HepG2 (cell line): ENCODE measurements around the gene SNX10. TPM values are rescaled to one million over a fixed set of nuclear protein-coding genes. Genes with fewer than 3 reads are reported as not detected.

Experiments used
- EHMT2 ChIP-seq: fragments of 200-600 bp; sonication (generic); IDR thresholded peaks from 2 replicates; pipeline ENCODE4 v1.7.0; 2017; ENCODE audit warnings: antibody characterized with exemption, low read depth, low read length, borderline replicate concordance
- GLI4 ChIP-seq: sonication (generic); formaldehyde crosslinking; IDR thresholded peaks from 2 replicates; pipeline ENCODE4 v1.5.1; 2020; ENCODE audit warnings: missing genetic modification reagents, mild to moderate bottlenecking, moderate library complexity, borderline replicate concordance
- MYC ChIP-seq: sonication (generic); formaldehyde crosslinking; IDR thresholded peaks from 2 replicates; pipeline ENCODE4 v1.9.0; 2021; ENCODE audit warnings: missing genetic modification reagents, borderline replicate concordance
- NCOA1 ChIP-seq: sonication (generic); formaldehyde crosslinking; IDR thresholded peaks from 2 replicates; pipeline ENCODE4 v1.9.0; 2021; ENCODE audit warnings: missing genetic modification reagents
- NR2F6 ChIP-seq, 2 experiments: IDR thresholded peaks; 2 replicates each; pipeline ENCODE4 v1.6.1; 2016; ENCODE audit warnings: antibody characterized with exemption in 1 of 2, mild to moderate bottlenecking in 1 of 2
- PRDM15 ChIP-seq: sonication (generic); formaldehyde crosslinking; IDR thresholded peaks from 2 replicates; pipeline ENCODE4 v1.4.0; 2020; ENCODE audit warnings: missing genetic modification reagents
- SIN3A ChIP-seq: IDR thresholded peaks from 2 replicates; pipeline ENCODE4 v1.6.1; 2011; ENCODE audit warnings: low read depth, mild to moderate bottlenecking, control low read depth, low read length, borderline replicate concordance
- SP5 ChIP-seq: IDR thresholded peaks from 2 replicates; pipeline ENCODE4 v1.6.1; 2016; ENCODE audit warnings: low read depth, borderline replicate concordance
- TCF7L2 ChIP-seq: IDR thresholded peaks from 2 replicates; pipeline ENCODE4 v1.6.1; 2011; ENCODE audit warnings: mild to moderate bottlenecking, low read depth, low read length, moderate library complexity
- TFDP1 ChIP-seq: IDR thresholded peaks from 2 replicates; pipeline ENCODE4 v1.6.1; 2016; ENCODE audit warnings: missing compliant biosample characterization, missing genetic modification reagents, borderline replicate concordance
- THAP11 ChIP-seq: IDR thresholded peaks from 2 replicates; pipeline ENCODE4 v1.6.1; 2016; ENCODE audit warnings: missing biosample characterization, missing genetic modification reagents
- USF2 ChIP-seq, 2 experiments: sonication (generic) in 1 of 2; formaldehyde crosslinking in 1 of 2; IDR thresholded peaks; 2 replicates each; pipeline versions ENCODE4 v1.5.1 to v1.6.1; 2011 to 2020; ENCODE audit warnings: borderline replicate concordance in 1 of 2, low read depth in 1 of 2, low read length in 1 of 2, mild to moderate bottlenecking in 1 of 2, missing genetic modification reagents in 1 of 2, moderate library complexity in 1 of 2
- ZBTB10 ChIP-seq: sonication (generic); formaldehyde crosslinking; IDR thresholded peaks from 2 replicates; pipeline ENCODE4 v1.4.0; 2020; ENCODE audit warnings: missing genetic modification reagents, borderline replicate concordance
- ZBTB37 ChIP-seq: sonication (generic); formaldehyde crosslinking; IDR thresholded peaks from 2 replicates; pipeline ENCODE4 v1.4.0; 2020; ENCODE audit warnings: mild to moderate bottlenecking, missing genetic modification reagents
- ZNF224 ChIP-seq: sonication (generic); formaldehyde crosslinking; IDR thresholded peaks from 2 replicates; pipeline ENCODE4 v1.5.0; 2020; ENCODE audit warnings: mild to moderate bottlenecking, missing genetic modification reagents
- ZNF543 ChIP-seq: sonication (generic); formaldehyde crosslinking; IDR thresholded peaks from 2 replicates; pipeline ENCODE4 v1.4.0; 2020; ENCODE audit warnings: mild to moderate bottlenecking, missing genetic modification reagents
- ZNF772 ChIP-seq: sonication (generic); formaldehyde crosslinking; IDR thresholded peaks from 2 replicates; pipeline ENCODE4 v1.5.0; 2020; ENCODE audit warnings: mild to moderate bottlenecking, missing genetic modification reagents
- polyA plus RNA-seq, 8 experiments: library from polyadenylated mRNA; depleted of rRNA in 3 of 8; stranded (reverse) in 7 of 8; unstranded in 1 of 8; fragments of >200 nt; fragmentation: Illumina TruSeq in 4 of 8; extraction: Trizol in 4 of 8; gene quantifications; 2 replicates each; pipeline versions ENCODE4 v1.2.1 to v1.2.3, GENCODE V29; 2011 to 2016; ENCODE audit warnings: low read depth in 4 of 8, missing spikeins in 1 of 8, mixed read lengths in 1 of 8; ENCODE audit not compliant: insufficient read depth in 1 of 8
- total RNA-seq, 5 experiments: library from RNA; depleted of rRNA; stranded (reverse); fragments of >200 nt; fragmentation: Illumina TruSeq; extraction: Trizol; gene quantifications; 2 replicates each; pipeline ENCODE4 v1.2.3, GENCODE V29; 2016; ENCODE audit warnings: low read depth in 1 of 5

SNX10 gene
- total and polyA plus RNA-seq, 2 of the 13 experiments (the other 11 are each of a cell fraction or from before 2014, with no cell fraction given): 26.0 to 27.6 TPM

GRCh38 chr7:26343320-26343832 is 51.7 kb downstream of the SNX10 start (continued):
- 0 out of 2 replicates have a peak, but pooled peaks have one; percentile 26 for TF ChIP-seq MYC
- peak; percentile 29; the same call in 1 of the 2 replicates for TF ChIP-seq TFDP1 (CRISPR knock-in tag)
- TF ChIP-seq NCOA1 (CRISPR knock-in tag): 0 out of 2 replicates have a peak, but pooled peaks have one; percentile 67
- no peak for TF ChIP-seq ZBTB37 (CRISPR knock-in tag)
- TF ChIP-seq ZBTB10 (CRISPR knock-in tag): no peak
- no peak for TF ChIP-seq ZNF224 (CRISPR knock-in tag)
- TF ChIP-seq USF2 (IDR thresholded peaks at IDR 0.05; ENCODE audit: low read depth, low read length): peak; percentile 19; the same call in 1 of the 2 replicates
- TF ChIP-seq USF2 (CRISPR knock-in tag; IDR thresholded peaks at IDR 0.05; ENCODE audit: borderline replicate concordance): no peak
- TF ChIP-seq TCF7L2: no peak
- TF ChIP-seq SP5: 0 out of 2 replicates have a peak, but pooled peaks have one; percentile 6
- TF ChIP-seq GLI4 (CRISPR knock-in tag): no peak
- peak; percentile 21; the same call in 1 of the 2 replicates for TF ChIP-seq THAP11
- 0 out of 2 replicates have a peak, but pooled peaks have one; percentile 23 for TF ChIP-seq ZNF772 (CRISPR knock-in tag)
- TF ChIP-seq PRDM15 (CRISPR knock-in tag): no peak
- no peak for TF ChIP-seq SIN3A
- peak; percentile 68; the same call in 1 of the 2 replicates for TF ChIP-seq EHMT2
- no peak for TF ChIP-seq ZNF543 (CRISPR knock-in tag)
- TF ChIP-seq NR2F6 (IDR thresholded peaks at IDR 0.05): peak; percentile 53
- TF ChIP-seq NR2F6 (CRISPR knock-in tag; IDR thresholded peaks at IDR 0.05): peak; percentile 52; the same call in 1 of the 2 replicates
